TTC549 (cell line): Measurements from ENCODE around the gene CFAP97.
"Not testable (repeated sequence)": the region's sequence is repeated elsewhere in the genome, so short reads cannot be mapped to it uniquely, and the experiment has no call there.

ENCODE experiments used
- FAIRE-seq: peaks from 2 replicates; lab custom pipeline; 2012; peaks lifted over from hg19 to GRCh38; lab: Jason Lieb, UNC

Gene CFAP97

GRCh38 chr4:185222598-185222997 is 18.8 kb upstream of the CFAP97 start:
- no peak for FAIRE-seq

DNA sequence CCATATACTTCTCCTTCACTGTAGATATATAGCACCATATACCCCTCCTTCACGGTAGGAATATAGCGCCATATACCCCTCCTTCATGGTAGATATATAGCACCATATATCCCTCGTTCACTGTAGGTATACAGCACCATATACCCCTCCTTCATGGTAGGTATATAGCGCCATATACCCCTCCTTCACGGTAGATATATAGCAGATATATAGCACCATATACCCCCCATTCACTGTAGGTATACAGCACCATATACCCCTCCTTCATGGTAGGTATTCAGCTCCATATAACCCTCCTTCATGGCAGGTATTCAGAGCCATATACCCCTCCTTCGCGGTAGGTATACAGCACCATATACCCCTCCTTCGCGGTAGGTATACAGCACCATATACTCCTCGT is 18.1 kb upstream of the CFAP97 start:
- FAIRE-seq, result no peak

- no peak for FAIRE-seq
Observed at GRCh38 chr4:185221491-185221890, 17.7 kb upstream of the CFAP97 start.

GRCh38 chr4:185219551-185220344 is 15.9 kb upstream of the CFAP97 start:
- no peak for FAIRE-seq

GRCh38 chr4:185218312-185218711 is 14.5 kb upstream of the CFAP97 start:
- no peak for FAIRE-seq

- FAIRE-seq, result no peak
Observed at GRCh38 chr4:185217408-185217975, 13.7 kb upstream of the CFAP97 start.

DNA sequence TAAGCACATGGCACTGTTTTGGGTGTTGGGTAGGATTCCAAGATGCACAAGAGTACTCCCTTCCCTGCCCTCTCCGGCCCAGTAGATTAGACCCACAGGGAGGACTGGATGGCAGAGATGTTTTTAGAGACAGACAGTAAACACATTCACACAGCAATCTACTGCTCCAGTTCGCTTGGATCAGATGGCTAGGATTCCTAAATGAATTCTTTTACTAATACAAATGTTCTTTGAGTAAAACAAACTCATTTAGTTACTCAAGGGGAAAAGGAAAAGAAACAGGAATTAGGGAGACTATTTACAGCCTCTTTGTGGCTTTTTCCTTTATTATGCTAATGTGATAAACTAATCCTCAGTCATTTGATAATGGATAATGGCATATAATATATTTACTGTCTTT is 11.5 kb upstream of the CFAP97 start:
- no peak for FAIRE-seq

DNA sequence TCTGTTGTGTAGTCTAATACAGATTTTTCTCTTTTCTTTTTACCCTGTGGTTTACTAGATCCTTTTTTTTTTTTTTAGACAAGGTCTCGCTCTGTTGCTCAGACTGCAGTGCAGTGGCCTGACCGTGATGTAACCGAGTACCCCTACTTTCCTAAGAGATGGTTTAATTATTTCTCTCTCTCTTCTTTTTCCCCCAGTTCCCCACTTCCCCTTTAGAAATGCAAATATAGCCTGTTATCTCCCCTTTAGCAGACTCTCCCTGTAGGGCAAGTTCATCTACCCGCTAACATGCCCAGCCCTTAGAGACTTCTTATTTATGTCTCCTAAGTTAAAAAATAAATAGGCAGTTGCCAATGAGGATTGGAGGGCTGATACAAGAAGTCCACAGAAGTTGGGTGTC is 10.1 kb upstream of the CFAP97 start:
- no peak for FAIRE-seq

- FAIRE-seq, result no peak
Observed at GRCh38 chr4:185212581-185212980, 8.8 kb upstream of the CFAP97 start.

DNA sequence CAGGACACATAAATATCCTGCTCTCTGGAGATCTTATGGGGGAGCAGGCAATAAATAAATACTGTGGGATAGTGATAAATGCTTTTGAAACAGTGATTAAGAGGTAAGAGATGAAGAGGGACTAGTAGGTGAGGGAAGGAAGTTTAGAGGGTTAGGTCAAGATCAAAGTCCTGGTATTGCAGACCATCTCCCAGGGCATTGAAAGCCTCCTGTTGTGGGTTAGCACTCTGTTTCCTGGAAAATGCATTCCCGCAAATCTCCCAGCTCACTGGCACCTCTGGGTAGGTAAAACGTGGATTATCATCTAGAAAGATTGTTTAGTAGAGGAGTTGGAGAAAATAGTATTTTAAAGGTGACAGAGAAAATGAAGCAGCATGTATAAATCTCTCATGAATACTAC is 7.8 kb upstream of the CFAP97 start:
- no peak for FAIRE-seq

DNA sequence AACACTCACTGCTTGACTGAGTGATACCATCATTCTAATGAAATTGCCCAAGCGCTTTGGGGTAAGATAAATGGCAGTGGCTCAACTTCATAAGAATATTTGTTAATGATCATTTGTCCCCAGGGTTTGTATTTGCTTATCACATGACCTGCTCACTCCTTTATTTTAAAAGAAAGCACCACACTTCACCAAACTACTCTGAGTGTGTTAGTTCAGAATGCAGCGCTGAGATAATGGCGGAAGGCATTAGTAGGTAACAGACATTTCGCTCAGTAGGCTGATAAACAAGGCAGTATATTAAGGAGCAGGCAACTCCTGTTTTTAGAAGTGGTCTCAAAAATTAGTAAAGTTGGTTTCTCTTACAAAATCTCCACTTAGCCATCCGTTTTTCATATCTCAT is 7.2 kb upstream of the CFAP97 start:
- FAIRE-seq, result no peak

DNA sequence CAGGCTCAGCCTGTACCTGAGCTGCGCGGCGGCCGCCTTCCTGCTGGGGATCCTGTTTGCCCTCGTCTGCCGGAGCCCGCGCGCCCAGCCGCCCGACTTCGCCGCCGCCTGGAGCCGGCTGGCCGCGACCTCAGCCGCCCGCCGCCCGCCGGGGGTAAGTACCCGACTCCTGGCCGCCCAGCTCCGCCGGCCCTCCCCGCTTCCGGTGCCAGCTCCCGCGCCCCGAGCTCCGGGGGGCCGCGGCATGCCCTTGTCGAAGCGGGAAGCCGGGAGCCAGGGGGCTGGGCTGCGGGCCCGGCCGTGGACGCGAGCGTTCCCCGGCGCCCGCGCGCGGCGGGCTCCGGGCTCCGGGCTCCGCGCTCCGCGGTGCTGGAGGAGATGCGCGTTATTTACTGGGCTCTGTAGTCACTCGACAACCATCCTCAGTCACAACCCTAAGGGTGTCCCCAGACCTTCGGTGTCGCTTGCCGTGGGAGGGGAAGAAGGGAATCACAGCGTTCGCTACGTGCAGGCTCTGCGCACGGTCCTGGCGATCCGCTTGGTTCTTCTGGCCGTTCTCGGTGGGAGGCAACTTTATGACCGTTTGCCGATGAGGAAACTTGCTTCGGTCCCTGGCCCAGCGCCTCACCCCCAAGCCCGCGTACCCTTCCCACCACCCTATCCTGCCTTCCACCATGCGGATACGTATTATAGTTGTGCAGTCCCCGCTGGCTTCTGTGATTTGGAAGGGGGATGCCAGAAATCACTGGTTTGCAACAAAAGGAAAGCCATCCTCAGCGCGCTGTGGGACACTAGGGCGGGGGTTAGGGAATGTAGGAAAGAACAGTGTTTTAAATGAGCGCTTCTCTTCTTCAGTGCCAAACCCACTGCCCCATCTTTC is 6.5 kb upstream of the CFAP97 start:
- no peak for FAIRE-seq

DNA sequence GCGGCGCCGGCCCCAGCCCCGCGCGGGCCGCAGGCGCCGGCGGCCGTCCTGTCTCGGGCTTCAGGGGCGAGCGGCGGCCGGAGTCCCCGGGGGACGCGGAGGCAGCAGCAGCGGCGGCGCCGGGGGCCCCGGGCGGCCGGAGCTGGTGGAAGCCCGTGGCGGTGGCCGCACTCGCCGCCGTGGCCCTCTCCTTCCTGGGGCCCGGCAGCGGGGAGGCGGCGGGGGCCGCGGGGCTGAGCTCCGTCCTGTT is 6.0 kb upstream of the CFAP97 start:
- FAIRE-seq, result not testable (repeated sequence)

DNA sequence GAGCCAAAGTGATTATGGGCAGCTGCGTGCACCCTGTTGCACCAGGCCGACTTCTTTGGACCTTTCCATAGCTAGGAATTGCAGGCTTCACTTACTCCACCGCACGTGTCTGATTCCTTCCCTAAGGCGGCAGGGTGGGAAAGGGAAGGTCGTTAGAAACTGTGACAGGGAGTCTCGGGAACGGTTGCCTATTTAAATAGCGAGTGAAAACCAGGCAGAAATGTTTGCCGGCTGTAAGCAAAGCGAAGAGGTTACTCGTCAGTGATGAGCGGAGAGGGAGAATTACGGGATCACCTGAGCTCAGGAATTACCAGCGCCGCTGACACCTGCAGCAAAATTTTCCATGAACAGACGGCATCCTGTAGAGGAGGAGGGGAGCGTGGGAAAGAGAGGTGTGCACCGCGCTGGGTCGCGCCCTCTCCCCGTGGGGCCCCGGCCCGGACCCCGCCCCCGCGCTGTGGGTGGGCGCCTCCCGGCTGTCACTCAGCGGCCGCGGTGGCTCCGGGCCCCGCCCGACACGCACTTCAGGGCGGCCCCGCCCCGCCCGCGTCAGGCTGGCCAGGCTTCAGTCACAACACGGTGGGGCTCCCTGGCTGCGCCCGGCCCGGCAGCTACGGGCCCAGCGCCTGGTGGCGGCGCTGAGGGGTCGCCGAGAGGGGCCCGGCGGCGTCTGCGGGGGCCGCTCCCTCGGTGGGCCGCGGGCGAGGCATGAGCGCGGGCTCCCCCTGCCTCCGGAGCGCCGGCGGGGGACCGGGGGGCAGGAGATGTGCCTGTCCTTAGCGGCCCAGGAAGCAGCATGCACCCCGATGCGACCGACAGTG is 5.4 kb upstream of the CFAP97 start, which contains the start of gene SNX25:
Gene SNX25 (plus strand): TSS at position 568 of the 821 bp plus-strand sequence. CDS start 229 bp downstream, at position 797.
- no peak for FAIRE-seq

DNA sequence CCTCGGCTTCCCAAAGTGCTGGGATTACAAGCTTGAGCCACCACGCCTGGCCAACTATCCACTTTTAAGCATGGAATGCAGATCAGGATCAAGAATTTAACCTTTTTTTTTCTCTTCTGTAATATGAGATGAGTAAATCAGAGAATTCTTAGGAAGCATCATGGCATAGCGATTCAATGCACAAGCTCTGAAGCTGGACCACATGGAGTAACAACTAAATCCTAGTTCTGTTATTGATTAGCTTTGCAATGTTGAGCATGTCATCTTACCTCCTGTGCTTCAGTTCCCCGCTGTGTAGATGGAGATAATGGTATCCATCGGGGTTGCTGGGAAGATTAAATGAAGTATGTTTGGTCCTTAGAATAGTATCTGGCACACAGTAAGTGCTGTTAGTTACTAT is 3.7 kb upstream of the CFAP97 start:
- FAIRE-seq, result no peak

DNA sequence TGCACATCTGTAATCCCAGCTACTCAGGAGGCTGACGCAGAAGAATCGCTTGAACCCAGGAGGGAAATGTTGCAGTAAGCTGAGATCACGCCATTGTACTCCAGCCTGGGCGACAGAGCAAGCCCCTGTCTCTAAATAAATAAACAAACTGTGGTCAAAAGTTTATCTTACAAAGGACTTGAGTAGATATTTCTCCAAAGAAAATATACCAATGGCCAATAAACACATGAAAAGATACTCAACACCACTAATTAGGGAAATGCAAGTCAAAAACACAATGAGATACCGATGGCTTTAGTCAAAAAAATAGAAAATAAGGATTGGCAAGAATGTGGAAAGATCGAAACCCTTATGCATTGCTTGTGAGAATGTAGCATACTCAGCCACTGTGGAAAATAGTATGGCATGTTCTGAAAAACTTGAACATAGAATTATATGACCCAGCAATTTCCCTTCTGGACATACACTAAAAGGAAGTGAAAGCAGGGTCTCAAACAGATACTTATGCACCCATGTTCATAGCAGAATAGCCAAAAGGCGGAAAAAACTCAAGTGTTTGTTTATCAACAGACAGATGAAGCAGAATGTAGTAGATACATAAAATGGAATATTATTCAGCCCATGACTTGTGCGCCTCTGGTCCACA is 2.0 kb upstream of the CFAP97 start:
- FAIRE-seq, result no peak

- not testable (repeated sequence) for FAIRE-seq
Observed at GRCh38 chr4:185205073-185205472, 1.3 kb upstream of the CFAP97 start.

DNA sequence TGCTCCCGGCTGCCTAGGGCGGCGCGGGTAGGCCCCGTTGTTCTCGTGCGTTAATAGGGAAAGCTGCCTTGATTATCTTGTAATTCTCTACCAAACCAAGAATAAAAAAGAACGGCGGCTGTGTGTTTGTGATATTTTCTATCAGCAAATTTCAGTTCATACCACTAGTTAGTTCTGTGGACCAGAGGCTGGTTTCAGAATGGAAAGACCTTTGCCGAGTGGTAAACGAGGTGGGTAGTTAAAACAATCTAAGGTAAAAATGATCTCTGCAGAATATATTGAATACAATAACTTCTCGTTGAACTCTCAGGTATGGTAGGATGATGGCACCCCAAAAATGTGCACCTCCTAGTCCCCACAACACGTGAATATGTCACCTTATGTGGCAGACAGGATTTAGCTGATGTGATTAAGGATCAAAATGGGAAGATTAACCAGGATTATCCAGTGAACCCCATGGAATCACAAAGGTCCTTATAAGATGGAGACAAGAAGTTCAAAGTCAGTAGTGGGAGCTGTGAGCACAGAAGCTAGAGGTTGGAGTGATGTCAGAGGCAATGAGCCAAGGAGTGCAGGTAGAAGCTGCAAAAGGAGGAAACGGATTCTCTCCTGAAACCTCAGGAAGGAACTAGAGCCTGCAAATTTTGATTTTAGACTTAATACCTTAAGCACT is 574 bp upstream of the CFAP97 start:
- no peak for FAIRE-seq

DNA sequence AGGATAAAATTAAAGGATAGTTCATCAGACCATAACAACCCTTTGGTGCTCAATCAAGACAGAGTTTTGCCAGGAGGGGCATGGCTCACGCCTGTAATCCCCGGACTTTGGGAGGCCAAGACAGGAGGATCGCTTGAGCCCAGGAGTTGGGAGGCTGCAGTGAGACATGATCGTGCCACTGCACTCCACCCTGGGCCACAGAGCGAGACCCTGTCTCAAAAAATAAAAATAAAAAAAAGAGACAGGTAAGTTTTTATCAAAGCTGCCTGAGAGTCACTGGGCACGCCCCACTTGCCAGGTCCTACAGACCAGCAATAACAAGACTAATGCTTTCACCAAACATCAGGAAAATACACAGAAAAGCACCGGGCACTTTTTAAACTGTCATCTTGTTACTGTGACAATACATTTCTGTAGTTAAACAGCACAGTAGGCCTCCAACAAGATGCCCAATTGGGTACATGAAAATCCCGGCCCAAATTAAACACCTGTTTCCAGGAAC is 765 bp downstream of the CFAP97 start:
- no peak for FAIRE-seq

- no peak for FAIRE-seq
Observed at GRCh38 chr4:185201977-185202962, 1.5 kb downstream of the CFAP97 start.
